ENCODE measurements around the gene TIMP1.
"Not testable (repeated sequence)": the region's sequence is repeated elsewhere in the genome, so short reads cannot be mapped to it uniquely, and the experiment has no call there.

TIMP1 gene

DNA sequence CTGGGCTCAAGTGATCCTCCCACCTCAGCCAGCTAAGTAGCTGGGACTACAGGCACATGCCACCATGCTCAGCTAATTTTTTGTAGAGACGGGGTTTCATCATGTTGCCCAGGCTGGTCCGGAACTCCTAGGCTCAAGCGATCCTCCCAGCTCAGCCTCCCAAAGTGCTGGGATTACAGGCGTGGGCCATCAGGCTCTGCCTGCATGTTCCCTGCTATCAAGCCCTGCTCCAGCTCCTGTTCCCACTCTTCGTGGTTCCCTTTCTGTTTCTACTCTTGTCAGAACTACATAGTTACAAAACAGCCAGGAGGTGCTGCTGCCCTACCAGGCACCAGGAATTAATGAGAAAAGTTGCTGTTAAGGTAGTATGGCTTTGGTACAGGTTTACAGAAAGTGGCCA, 8.7 kb downstream of the TIMP1 start:
- Histone ChIP-seq H3K27ac (ENCODE audit: low read depth, low read length) (no peak overlapping the region), H3K4me3 (ENCODE audit: low read length) (no peak overlapping the region), H3K9ac (ENCODE audit: low read length) (no peak overlapping the region), H3K27me3 (ENCODE audit: control insufficient read depth, insufficient read depth, low read length) (no peaks in the 10 kb centered on the region), H3K4me1 (ENCODE audit: control insufficient read depth, insufficient read depth, low read length) (no peaks in the 10 kb centered on the region), H3K36me3 (ENCODE audit: control insufficient read depth, insufficient read depth, low read length) (no peaks in the 10 kb centered on the region)

- no peaks in the 10 kb centered on the region for H3K27me3 ChIP-seq (ENCODE audit: control insufficient read depth, insufficient read depth, low read length)
- no peak overlapping the region for H3K4me3 ChIP-seq (ENCODE audit: low read length)
- H3K27ac ChIP-seq (ENCODE audit: low read depth, low read length): no peak overlapping the region
- H3K9ac ChIP-seq (ENCODE audit: low read length): no peak overlapping the region
- no peaks in the 10 kb centered on the region for H3K4me1 ChIP-seq (ENCODE audit: control insufficient read depth, insufficient read depth, low read length)
- H3K36me3 ChIP-seq (ENCODE audit: control insufficient read depth, insufficient read depth, low read length): no peaks in the 10 kb centered on the region
These were observed 11.3 kb downstream of the TIMP1 start for GRCh38 chrX:47593522-47593921.

DNA sequence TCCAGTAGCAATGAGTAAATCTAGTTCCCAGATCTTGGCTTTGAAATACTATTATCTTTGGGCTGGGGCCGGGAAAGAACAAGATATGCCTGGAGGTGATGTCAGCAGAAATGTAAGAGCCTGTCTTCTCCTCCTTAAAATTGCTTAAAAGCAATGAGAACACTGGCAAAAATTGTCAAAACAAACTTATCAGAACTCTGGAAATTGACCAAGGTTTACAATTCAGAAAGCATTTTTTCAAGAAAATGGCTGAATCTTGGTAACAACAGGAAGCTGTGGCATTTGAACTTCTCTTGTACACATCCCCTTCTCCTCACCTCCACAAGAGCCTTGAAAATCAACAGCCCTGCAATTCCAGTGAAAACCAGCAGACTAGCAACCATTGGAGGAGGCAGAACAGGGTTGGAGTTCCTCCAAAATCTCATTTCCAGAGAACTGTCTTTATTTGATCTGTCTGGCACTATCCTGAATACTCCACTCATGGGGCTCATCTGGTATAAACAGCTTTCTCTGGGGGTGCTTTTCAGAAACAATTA, 13.5 kb downstream of the TIMP1 start:
- no peaks in the 10 kb centered on the region for H3K4me1 ChIP-seq (ENCODE audit: control insufficient read depth, insufficient read depth, low read length)

DNA sequence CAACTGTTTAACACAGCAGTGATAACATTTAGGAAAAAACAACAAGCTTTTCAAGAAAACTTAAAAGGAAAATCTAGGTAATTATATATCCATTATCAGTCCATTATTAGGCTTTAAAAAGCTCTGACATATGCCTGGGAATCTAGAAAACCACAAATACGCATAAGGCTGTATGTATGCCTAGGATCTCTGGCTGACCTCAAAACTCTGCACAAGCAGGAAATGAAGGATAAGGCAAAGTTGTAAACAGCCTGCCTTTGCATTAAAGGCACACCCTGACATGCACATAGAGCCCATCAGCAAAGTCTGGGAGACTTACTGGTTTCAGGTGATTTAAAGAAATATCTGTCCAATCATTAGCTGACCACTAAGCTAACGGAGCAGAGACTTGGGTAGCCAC, 14.0 kb downstream of the TIMP1 start:
- Histone ChIP-seq H3K27me3 (ENCODE audit: control insufficient read depth, insufficient read depth, low read length) (no peaks in the 10 kb centered on the region), H3K4me1 (ENCODE audit: control insufficient read depth, insufficient read depth, low read length) (no peaks in the 10 kb centered on the region), H3K4me3 (ENCODE audit: low read length) (no peak overlapping the region), H3K9ac (ENCODE audit: low read length) (no peak overlapping the region), H3K36me3 (ENCODE audit: control insufficient read depth, insufficient read depth, low read length) (no peaks in the 10 kb centered on the region), H3K27ac (ENCODE audit: low read depth, low read length) (no peak overlapping the region)

More for the DNA sequence above, 13.5 kb downstream of the TIMP1 start:
- H3K4me3 ChIP-seq (ENCODE audit: low read length): no peak overlapping the region
- H3K27ac ChIP-seq (ENCODE audit: low read depth, low read length): no peak overlapping the region
- no peaks in the 10 kb centered on the region for H3K36me3 ChIP-seq (ENCODE audit: control insufficient read depth, insufficient read depth, low read length)
- no peak overlapping the region for H3K9ac ChIP-seq (ENCODE audit: low read length)
- H3K27me3 ChIP-seq (ENCODE audit: control insufficient read depth, insufficient read depth, low read length): no peaks in the 10 kb centered on the region

DNA sequence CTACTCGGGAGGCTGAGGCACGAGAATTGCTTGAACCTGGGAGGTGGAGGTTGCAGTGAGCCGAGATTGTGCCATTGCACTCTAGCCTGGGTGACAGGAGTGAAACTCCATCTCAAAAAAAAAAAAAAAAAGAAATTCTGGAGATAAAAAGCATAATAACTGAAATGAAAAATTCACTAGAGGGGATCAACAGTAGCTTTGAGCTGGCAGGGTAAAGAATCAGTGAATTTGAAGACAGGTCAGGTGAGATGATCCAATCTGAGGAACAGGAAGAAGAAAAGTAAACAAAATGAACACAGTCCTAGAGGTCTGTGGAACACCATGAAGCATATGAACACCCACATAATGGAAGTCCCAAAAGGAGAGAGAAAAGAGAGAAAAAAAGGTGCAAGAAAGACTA, 15.0 kb downstream of the TIMP1 start:
- H3K4me1 ChIP-seq (ENCODE audit: control insufficient read depth, insufficient read depth, low read length): no peaks in the 10 kb centered on the region
- no peak overlapping the region for H3K4me3 ChIP-seq (ENCODE audit: low read length)
- H3K36me3 ChIP-seq (ENCODE audit: control insufficient read depth, insufficient read depth, low read length): no peaks in the 10 kb centered on the region
- no peaks in the 10 kb centered on the region for H3K27me3 ChIP-seq (ENCODE audit: control insufficient read depth, insufficient read depth, low read length)
- no peak overlapping the region for H3K27ac ChIP-seq (ENCODE audit: low read depth, low read length)
- no peak overlapping the region for H3K9ac ChIP-seq (ENCODE audit: low read length)

DNA sequence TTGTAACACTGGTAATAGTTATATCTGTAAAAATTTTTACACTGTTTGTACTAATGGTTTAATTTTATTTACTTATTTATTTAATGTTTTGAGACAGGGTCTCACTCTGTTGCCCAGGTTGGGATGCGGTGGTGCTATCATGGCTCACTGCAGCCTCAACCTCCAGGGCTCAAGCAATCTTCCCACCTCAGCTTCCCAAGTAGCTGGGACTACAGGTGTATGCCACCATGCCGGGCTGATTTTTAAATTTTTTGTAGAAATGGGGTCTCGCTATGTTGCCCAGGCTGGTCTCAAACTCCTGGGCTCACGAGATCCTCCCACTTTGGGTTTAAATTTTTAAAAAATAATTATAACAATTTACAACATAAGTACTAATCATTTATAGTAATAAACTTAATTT, 20.9 kb downstream of the TIMP1 start:
- H3K36me3 ChIP-seq (ENCODE audit: control insufficient read depth, insufficient read depth, low read length); H3K27ac ChIP-seq (ENCODE audit: low read depth, low read length); H3K9ac ChIP-seq (ENCODE audit: low read length); H3K27me3 ChIP-seq (ENCODE audit: control insufficient read depth, insufficient read depth, low read length); H3K4me3 ChIP-seq (ENCODE audit: low read length); H3K4me1 ChIP-seq (ENCODE audit: control insufficient read depth, insufficient read depth, low read length): not testable (repeated sequence)

DNA sequence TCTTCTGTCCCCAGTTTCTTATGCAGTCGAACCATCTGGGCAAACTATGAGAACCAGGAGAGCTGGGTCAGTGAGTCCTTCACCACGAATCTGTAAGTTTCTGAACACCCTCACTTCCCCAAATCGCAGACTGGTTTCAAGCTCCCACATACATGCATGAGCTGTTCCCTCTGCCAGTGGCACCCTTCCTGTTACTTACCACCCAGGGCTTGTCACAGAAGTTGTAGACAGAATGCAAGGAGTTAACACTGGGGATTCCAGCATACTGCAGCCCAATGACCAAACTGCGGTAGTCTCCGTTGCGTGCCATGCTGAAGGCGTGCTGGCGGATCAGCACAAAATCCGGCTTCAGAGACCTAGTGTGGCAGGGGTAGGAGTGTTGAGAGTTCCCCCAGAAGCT, 22.8 kb downstream of the TIMP1 start:
- H3K9ac ChIP-seq (ENCODE audit: low read length): no peak overlapping the region

DNA sequence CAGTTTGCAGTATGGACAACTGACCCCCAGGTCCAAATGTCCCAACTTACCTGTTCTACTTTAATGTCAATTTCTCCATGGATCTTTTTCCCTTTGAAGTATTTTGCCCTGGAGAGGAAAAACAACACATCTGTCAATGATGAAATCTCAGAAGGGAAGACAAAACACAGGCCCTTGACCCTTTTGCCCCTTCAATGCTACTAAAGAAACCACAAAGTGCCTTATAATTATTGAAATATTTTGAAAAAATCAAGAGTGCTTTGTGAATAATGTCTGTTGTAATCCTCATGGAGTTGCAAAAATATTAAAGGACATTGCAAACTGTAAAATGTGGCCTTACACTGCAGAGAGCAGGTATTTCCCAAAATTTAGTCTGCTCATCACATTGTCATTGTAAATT, 24.9 kb downstream of the TIMP1 start:
- H3K4me1 ChIP-seq (ENCODE audit: control insufficient read depth, insufficient read depth, low read length): no peaks in the 10 kb centered on the region
- H3K9ac ChIP-seq (ENCODE audit: low read length): no peak overlapping the region
- H3K36me3 ChIP-seq (ENCODE audit: control insufficient read depth, insufficient read depth, low read length): no peaks in the 10 kb centered on the region
- no peaks in the 10 kb centered on the region for H3K27me3 ChIP-seq (ENCODE audit: control insufficient read depth, insufficient read depth, low read length)
- no peak overlapping the region for H3K27ac ChIP-seq (ENCODE audit: low read depth, low read length)
- no peak overlapping the region for H3K4me3 ChIP-seq (ENCODE audit: low read length)

More for the DNA sequence above, 22.8 kb downstream of the TIMP1 start:
- H3K27me3 ChIP-seq (ENCODE audit: control insufficient read depth, insufficient read depth, low read length): no peaks in the 10 kb centered on the region
- no peak overlapping the region for H3K4me3 ChIP-seq (ENCODE audit: low read length)
- H3K27ac ChIP-seq (ENCODE audit: low read depth, low read length): no peak overlapping the region
- H3K4me1 ChIP-seq (ENCODE audit: control insufficient read depth, insufficient read depth, low read length): no peaks in the 10 kb centered on the region
- no peaks in the 10 kb centered on the region for H3K36me3 ChIP-seq (ENCODE audit: control insufficient read depth, insufficient read depth, low read length)

DNA sequence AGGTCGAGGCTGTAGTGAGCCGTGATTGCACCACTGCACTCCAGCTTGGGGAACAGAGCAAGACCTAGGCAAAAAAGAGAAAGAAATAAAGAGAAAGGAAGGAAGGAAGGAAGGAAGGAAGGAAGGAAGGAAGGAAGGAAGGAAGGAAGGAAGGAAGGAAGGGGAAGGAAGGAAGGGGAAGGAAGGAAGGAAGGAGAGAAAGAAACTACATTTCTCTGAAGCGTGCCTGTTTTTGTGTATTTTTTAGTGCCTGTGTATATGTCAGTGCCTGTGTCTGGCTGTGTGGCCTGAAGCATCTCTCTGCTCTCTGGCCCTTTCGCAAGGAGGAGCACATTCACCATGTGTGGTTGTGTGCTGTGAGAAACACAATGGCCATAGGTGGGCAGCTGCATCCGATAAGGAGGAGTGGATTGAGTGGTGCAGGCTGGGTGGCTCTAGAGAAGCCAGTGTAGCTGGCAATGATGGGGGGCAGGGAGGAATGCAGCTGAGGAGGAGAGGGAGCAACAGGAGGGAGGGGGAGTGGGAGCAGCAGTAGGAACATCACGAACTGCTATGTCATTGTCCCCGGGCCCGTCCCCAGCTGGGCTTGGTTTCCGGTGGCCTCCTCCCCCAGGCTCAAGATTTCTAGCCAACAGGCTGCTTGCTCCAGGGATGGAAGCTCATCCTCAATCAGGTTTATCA, 26.0 kb downstream of the TIMP1 start:
- Histone ChIP-seq H3K4me3 (ENCODE audit: low read length) (no peak overlapping the region), H3K27ac (ENCODE audit: low read depth, low read length) (no peak overlapping the region), H3K4me1 (ENCODE audit: control insufficient read depth, insufficient read depth, low read length) (no peaks in the 10 kb centered on the region), H3K36me3 (ENCODE audit: control insufficient read depth, insufficient read depth, low read length) (no peaks in the 10 kb centered on the region), H3K9ac (ENCODE audit: low read length) (no peak overlapping the region), H3K27me3 (ENCODE audit: control insufficient read depth, insufficient read depth, low read length) (no peaks in the 10 kb centered on the region)

DNA sequence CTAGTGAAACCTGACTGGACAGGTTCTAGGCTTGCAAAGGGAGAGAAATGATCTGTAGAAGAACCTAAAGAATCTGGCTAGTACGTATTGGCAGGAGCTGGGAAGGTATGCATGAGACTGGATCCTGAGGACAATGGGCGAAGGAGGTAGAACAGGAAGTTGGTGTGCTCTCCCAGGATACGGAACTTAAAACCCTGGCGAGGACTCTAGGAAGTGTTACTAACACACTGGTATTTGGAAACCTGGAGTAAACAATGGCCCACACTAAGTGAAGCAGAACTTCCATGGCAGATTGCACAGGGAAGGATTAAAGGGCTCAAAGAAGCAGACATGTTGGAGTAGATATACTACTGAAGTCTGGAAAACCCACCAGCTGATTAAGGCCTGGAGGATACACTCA, 28.3 kb downstream of the TIMP1 start:
- no peak overlapping the region for H3K27ac ChIP-seq (ENCODE audit: low read depth, low read length)
- H3K4me1 ChIP-seq (ENCODE audit: control insufficient read depth, insufficient read depth, low read length): no peaks in the 10 kb centered on the region
- H3K9ac ChIP-seq (ENCODE audit: low read length): no peak overlapping the region
- H3K36me3 ChIP-seq (ENCODE audit: control insufficient read depth, insufficient read depth, low read length): no peaks in the 10 kb centered on the region
- H3K27me3 ChIP-seq (ENCODE audit: control insufficient read depth, insufficient read depth, low read length): no peaks in the 10 kb centered on the region
- H3K4me3 ChIP-seq (ENCODE audit: low read length): no peak overlapping the region

GRCh38 chrX:47611489-47611888, 29.3 kb downstream of the TIMP1 start:
- Histone ChIP-seq H3K27me3 (ENCODE audit: control insufficient read depth, insufficient read depth, low read length) (no peaks in the 10 kb centered on the region), H3K27ac (ENCODE audit: low read depth, low read length) (no peak overlapping the region), H3K4me1 (ENCODE audit: control insufficient read depth, insufficient read depth, low read length) (no peaks in the 10 kb centered on the region), H3K4me3 (ENCODE audit: low read length) (no peak overlapping the region), H3K36me3 (ENCODE audit: control insufficient read depth, insufficient read depth, low read length) (no peaks in the 10 kb centered on the region), H3K9ac (ENCODE audit: low read length) (no peak overlapping the region)

GRCh38 chrX:47611926-47612325, 29.7 kb downstream of the TIMP1 start:
- Histone ChIP-seq H3K27ac (ENCODE audit: low read depth, low read length) (no peak overlapping the region), H3K27me3 (ENCODE audit: control insufficient read depth, insufficient read depth, low read length) (no peaks in the 10 kb centered on the region), H3K4me1 (ENCODE audit: control insufficient read depth, insufficient read depth, low read length) (no peaks in the 10 kb centered on the region), H3K4me3 (ENCODE audit: low read length) (no peak overlapping the region), H3K36me3 (ENCODE audit: control insufficient read depth, insufficient read depth, low read length) (no peaks in the 10 kb centered on the region), H3K9ac (ENCODE audit: low read length) (no peak overlapping the region)

GRCh38 chrX:47612418-47612817, 30.2 kb downstream of the TIMP1 start:
- Histone ChIP-seq H3K27ac (ENCODE audit: low read depth, low read length) (no peak overlapping the region), H3K36me3 (ENCODE audit: control insufficient read depth, insufficient read depth, low read length) (no peaks in the 10 kb centered on the region), H3K27me3 (ENCODE audit: control insufficient read depth, insufficient read depth, low read length) (no peaks in the 10 kb centered on the region), H3K4me3 (ENCODE audit: low read length) (no peak overlapping the region), H3K9ac (ENCODE audit: low read length) (no peak overlapping the region), H3K4me1 (ENCODE audit: control insufficient read depth, insufficient read depth, low read length) (no peaks in the 10 kb centered on the region)

Measured in rectal smooth muscle tissue (tissue), 1 donor.